GM18873 (cell line): ENCODE measurements around the gene FMN2.

Source experiments
- ATAC-seq: cut with Tn5 transposase; IDR thresholded peaks from one replicate; pipeline ENCODE4 v1.9.1; 2021; ENCODE audit warnings: mild to moderate bottlenecking, moderate library complexity, moderate number of reproducible peaks; ENCODE audit not compliant: unreplicated experiment, low FRiP score

Gene FMN2

DNA sequence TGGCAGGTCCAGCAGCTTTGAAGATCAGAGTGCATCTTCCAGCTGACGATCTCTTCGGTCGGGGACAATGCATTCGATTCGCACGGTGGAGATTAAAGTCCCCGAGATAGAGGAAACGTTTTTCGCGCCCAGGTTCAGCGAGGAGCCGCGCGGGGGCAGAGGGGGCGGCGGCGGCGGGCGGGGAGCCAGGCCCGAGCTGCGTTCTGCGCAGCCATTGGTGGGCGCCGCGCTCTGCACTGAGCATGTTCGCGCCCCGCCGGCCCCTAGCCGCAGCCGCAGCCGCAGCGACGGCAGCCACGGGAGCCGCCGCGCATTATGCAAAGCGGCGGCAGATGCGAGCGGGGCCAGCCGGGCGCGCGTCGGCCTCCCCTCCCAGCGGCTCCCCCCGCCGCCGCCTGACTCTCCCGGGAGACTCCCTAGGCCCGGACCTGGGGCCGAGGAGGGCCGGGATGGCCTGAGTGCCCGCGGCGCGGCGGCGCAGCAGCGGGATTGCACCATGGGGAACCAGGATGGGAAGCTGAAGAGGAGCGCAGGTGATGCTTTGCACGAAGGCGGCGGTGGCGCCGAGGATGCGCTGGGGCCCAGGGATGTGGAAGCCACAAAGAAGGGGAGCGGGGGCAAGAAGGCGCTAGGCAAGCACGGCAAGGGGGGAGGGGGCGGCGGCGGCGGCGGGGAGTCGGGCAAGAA is at the start of gene FMN2:
FMN2 (plus strand) TSS at position 270 of the 687 bp plus-strand sequence; CDS start at position 497, 227 bp downstream.
- ATAC-seq: no peak

DNA sequence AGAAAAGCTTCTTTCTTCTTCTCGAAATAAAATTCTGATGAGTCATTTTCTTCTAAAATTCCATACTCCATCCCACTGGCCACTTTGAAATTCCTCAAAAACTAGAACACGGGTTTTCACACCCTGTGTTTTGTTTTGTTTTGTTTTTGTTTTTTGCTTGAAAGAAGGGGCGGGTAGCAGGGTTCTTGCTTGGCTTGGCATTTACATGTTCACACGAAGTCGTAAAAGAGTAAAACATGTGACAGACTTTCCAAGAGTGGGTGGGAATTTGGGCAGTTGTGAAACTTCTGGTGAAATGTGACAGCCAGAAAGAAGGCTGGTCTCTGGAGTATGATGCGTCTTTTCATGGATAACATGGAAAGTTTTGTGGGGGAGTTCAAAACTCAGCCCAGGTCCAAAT is 47.1 kb upstream of the FMN2 start:
- ATAC-seq: no peak

- ATAC-seq: no peak
These were observed 45.7 kb upstream of the FMN2 start for GRCh38 chr1:240046000-240046399.

GRCh38 chr1:240054109-240054701 is 37.5 kb upstream of the FMN2 start:
- no peak for ATAC-seq

DNA sequence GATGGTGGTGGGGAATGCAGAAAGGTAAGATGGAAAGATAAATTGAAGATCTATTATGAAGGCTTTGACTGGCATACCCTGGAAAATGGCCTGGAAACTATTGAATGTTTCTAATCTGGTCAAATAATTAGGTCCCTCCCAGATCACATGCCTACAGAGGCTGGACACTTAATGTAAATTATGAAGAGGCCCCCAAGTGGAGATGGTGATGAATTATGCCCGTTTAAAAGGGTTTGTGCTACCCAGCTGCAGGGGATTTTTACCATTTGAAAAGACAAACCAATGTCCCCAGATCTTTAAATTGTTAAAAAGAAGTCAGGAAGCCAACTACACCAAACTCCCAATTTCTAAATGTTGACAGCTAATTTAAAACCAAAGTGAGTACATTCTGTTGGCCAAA is 35.7 kb upstream of the FMN2 start:
- ATAC-seq: no peak

DNA sequence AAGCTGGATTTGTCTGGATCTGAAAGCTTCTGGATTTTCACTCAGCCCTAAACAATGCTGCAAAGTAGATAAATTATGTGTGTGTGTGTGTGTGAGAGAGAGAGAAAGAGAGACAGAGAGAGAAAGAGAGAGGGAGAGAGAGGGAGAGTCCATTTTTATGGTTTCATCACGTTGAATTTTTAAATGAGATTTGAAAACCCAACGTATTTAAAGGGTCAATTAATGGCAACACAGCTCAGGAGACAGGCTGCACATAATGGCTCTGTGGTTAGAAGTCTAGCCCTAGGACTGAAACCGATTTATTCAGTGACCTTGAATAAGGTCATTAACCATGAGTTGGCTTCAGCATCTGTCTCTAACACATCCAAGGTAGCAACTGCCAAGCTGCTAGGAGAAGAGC is 35.3 kb upstream of the FMN2 start:
- ATAC-seq: no peak

GRCh38 chr1:240058049-240058448 is 33.6 kb upstream of the FMN2 start:
- no peak for ATAC-seq

GRCh38 chr1:240068961-240069360 is 22.7 kb upstream of the FMN2 start:
- ATAC-seq: no peak

DNA sequence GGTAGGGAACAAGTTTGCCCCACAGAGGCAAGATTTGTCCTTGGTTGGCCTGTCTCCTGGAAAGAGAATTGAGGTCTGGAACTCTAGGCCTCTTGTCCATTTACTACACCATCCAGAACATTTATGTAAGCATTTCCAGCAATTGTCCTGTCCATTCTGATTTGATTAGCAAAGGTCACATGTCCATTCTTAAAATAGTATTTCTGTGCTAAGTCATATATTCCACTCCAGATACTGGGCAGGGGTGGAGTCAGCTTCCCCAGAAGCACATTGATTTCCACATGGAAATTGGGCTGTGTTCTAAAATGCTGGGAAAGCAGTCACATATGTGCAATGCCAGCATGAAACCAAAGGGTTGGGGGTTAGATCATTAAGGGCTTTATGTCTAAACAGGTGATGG is 21.5 kb upstream of the FMN2 start:
- no peak for ATAC-seq

DNA sequence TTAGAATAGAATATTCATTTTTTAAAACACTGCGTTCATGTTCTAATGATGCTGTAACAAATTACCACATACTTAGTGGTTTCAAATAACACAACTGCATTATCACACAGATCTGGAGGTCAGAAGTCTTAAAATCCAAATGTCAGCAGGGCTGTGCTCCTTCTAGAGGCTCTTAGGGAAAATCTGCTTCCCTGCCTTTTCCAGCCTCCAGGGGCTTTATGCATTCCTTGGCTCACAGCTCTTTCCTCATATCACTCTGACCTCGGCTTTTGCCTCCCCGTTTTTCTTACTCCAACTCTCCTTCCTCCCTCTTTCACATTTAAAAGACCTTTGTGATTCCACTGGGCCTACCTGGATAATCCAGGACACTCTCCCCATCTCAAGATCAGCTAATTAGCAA is 18.6 kb upstream of the FMN2 start:
- no peak for ATAC-seq

GRCh38 chr1:240074422-240074821 is 17.3 kb upstream of the FMN2 start:
- no peak for ATAC-seq

- no peak for ATAC-seq
These were observed 16.8 kb upstream of the FMN2 start for GRCh38 chr1:240074908-240075307.

DNA sequence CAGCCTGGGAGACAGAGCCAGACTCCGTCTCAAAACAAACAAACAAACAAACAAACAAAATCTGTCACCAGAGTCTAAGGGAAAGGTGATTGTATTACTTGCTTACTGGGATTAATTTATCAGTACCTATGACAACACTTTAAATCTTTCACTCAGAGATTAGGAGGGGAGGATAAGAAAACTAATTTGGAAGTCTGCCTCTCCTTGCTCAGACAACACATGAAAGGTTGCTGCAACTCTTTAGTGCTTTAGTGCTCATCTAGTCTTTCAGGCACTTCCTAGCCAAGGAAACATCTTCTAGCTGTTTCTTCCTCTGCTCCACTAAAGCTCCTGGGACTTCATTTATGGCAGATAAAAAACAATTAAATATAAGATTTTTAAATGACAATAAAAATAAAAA is 7.3 kb upstream of the FMN2 start:
- no peak for ATAC-seq

- ATAC-seq: no peak
These were observed 6.9 kb upstream of the FMN2 start for GRCh38 chr1:240084749-240085148.

GRCh38 chr1:240086726-240087125 is 5.0 kb upstream of the FMN2 start:
- no peak for ATAC-seq

GRCh38 chr1:240090014-240090413 is 1.7 kb upstream of the FMN2 start:
- no peak for ATAC-seq

- ATAC-seq: no peak
These were observed 604 bp upstream of the FMN2 start for GRCh38 chr1:240090957-240091600.

DNA sequence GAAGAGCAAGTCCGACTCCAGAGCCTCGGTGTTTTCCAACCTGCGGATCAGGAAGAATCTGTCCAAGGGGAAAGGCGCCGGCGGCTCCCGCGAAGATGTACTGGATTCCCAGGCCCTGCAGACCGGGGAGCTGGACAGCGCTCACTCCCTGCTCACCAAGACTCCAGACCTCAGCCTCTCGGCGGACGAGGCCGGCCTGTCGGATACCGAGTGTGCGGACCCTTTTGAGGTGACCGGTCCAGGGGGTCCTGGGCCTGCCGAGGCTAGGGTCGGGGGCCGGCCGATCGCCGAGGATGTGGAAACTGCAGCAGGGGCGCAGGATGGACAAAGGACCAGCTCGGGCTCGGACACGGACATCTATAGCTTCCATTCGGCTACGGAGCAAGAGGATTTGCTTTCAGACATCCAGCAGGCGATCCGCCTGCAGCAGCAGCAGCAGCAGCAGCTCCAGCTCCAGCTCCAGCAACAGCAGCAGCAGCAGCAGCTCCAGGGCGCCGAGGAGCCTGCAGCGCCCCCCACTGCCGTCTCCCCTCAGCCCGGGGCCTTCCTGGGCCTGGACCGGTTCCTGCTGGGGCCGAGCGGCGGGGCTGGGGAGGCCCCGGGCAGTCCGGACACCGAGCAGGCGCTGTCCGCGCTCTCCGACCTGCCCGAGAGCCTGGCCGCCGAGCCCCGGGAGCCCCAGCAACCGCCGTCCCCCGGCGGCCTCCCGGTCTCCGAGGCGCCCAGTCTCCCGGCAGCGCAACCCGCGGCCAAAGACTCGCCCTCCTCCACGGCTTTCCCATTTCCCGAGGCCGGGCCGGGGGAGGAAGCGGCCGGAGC is 827 bp downstream of the FMN2 start:
- ATAC-seq: no peak

- ATAC-seq: no peak
These were observed 1.7 kb downstream of the FMN2 start for GRCh38 chr1:240093120-240093961.

- ATAC-seq: no peak
These were observed 2.5 kb downstream of the FMN2 start for GRCh38 chr1:240094041-240094722.
